ENCODE data around the gene PSME1.
A peak's percentile ranks its signal among the peaks of the same experiment; 100 is the strongest.

PSME1 gene

GRCh38 chr14:24156840-24157239, 20.8 kb downstream of the PSME1 start:
- Histone ChIP-seq H3K27me3 (ENCODE audit: insufficient read depth, low read depth) (no peaks in the 10 kb centered on the region), H3K4me2 (no peak overlapping the region), H3K4me1 (ENCODE audit: low read depth, poor library complexity, severe bottlenecking) (peaks cover 11% of the 10 kb centered on the region), H3K9ac (no peak overlapping the region), H3K4me3 (IDR thresholded peaks at IDR 0.05; ENCODE audit: insufficient read depth, low read depth, low read length) (no peak overlapping the region), H3K36me3 (ENCODE audit: insufficient read depth) (no peaks in the 10 kb centered on the region), H3K27ac (no peak overlapping the region), H3K79me2 (ENCODE audit: insufficient read depth, low read depth) (no peaks in the 10 kb centered on the region), H4K20me1 (ENCODE audit: insufficient read depth) (no peaks in the 10 kb centered on the region), H2AFZ (ENCODE audit: low read depth) (no peak overlapping the region)
- TF ChIP-seq, protein P1, sequence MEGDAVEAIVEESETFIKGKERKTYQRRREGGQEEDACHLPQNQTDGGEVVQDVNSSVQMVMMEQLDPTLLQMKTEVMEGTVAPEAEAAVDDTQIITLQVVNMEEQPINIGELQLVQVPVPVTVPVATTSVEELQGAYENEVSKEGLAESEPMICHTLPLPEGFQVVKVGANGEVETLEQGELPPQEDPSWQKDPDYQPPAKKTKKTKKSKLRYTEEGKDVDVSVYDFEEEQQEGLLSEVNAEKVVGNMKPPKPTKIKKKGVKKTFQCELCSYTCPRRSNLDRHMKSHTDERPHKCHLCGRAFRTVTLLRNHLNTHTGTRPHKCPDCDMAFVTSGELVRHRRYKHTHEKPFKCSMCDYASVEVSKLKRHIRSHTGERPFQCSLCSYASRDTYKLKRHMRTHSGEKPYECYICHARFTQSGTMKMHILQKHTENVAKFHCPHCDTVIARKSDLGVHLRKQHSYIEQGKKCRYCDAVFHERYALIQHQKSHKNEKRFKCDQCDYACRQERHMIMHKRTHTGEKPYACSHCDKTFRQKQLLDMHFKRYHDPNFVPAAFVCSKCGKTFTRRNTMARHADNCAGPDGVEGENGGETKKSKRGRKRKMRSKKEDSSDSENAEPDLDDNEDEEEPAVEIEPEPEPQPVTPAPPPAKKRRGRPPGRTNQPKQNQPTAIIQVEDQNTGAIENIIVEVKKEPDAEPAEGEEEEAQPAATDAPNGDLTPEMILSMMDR (conservative IDR thresholded peaks at IDR 0.05; ENCODE audit: low read depth, low read length) = no peak

DNA sequence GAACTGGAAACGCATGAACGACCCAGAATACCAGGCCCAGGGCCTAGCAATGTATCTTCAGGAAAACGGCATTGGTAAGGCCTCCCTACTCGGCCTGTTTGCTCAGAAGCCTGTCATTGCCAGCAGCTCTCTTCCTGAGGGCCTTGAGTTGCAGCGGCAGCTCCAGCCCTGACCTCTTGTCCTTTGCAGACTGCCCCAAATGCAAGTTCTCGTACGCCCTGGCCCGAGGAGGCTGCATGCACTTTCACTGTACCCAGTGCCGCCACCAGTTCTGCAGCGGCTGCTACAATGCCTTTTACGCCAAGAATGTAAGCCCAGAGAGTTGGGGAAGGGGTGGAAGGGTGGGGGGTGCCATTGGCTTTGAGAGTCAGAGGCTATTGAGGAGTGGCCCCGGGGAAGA, 21.3 kb downstream of the PSME1 start:
- H4K20me1 ChIP-seq (ENCODE audit: insufficient read depth) = no peaks in the 10 kb centered on the region
- no peak overlapping the region for H2AFZ ChIP-seq (ENCODE audit: low read depth)
- H3K36me3 ChIP-seq (ENCODE audit: insufficient read depth) = no peaks in the 10 kb centered on the region
- H3K27ac ChIP-seq = no peak overlapping the region
- H3K4me3 ChIP-seq (IDR thresholded peaks at IDR 0.05; ENCODE audit: insufficient read depth, low read depth, low read length) = no peak overlapping the region
- H3K27me3 ChIP-seq (ENCODE audit: insufficient read depth, low read depth) = no peaks in the 10 kb centered on the region
- H3K4me1 ChIP-seq (ENCODE audit: low read depth, poor library complexity, severe bottlenecking) = peaks cover 14% of the 10 kb centered on the region
- H3K9ac ChIP-seq = no peak overlapping the region
- H3K79me2 ChIP-seq (ENCODE audit: insufficient read depth, low read depth) = no peaks in the 10 kb centered on the region
- no peak overlapping the region for H3K4me2 ChIP-seq
- TF ChIP-seq, protein P1 (conservative IDR thresholded peaks at IDR 0.05; ENCODE audit: low read depth, low read length) = no peak

- Histone ChIP-seq H4K20me1 (ENCODE audit: insufficient read depth) (no peaks in the 10 kb centered on the region), H3K36me3 (ENCODE audit: insufficient read depth) (no peaks in the 10 kb centered on the region), H3K4me2 (no peak overlapping the region), H3K9ac (no peak overlapping the region), H3K27me3 (ENCODE audit: insufficient read depth, low read depth) (no peaks in the 10 kb centered on the region), H2AFZ (ENCODE audit: low read depth) (no peak overlapping the region), H3K27ac (no peak overlapping the region), H3K4me3 (IDR thresholded peaks at IDR 0.05; ENCODE audit: insufficient read depth, low read depth, low read length) (no peak overlapping the region), H3K79me2 (ENCODE audit: insufficient read depth, low read depth) (no peaks in the 10 kb centered on the region), H3K4me1 (ENCODE audit: low read depth, poor library complexity, severe bottlenecking) (peaks cover 14% of the 10 kb centered on the region)
- TF ChIP-seq, protein P1 (conservative IDR thresholded peaks at IDR 0.05; ENCODE audit: low read depth, low read length) = no peak
Observed at GRCh38 chr14:24159777-24160498, 23.9 kb downstream of the PSME1 start.

- Histone ChIP-seq H3K4me1 (ENCODE audit: low read depth, poor library complexity, severe bottlenecking) (peaks cover 14% of the 10 kb centered on the region), H3K36me3 (ENCODE audit: insufficient read depth) (no peaks in the 10 kb centered on the region), H3K4me2 (0 out of 2 replicates have a peak overlapping the region, but pooled peaks have one; percentile 36), H3K27ac (no peak overlapping the region), H2AFZ (ENCODE audit: low read depth) (no peak overlapping the region), H3K79me2 (ENCODE audit: insufficient read depth, low read depth) (no peaks in the 10 kb centered on the region), H3K9ac (no peak overlapping the region), H4K20me1 (ENCODE audit: insufficient read depth) (no peaks in the 10 kb centered on the region), H3K4me3 (IDR thresholded peaks at IDR 0.05; ENCODE audit: insufficient read depth, low read depth, low read length) (no peak overlapping the region), H3K27me3 (ENCODE audit: insufficient read depth, low read depth) (no peaks in the 10 kb centered on the region)
- TF ChIP-seq, protein P1 (conservative IDR thresholded peaks at IDR 0.05; ENCODE audit: low read depth, low read length) = no peak
Observed at GRCh38 chr14:24160499-24160849, 24.5 kb downstream of the PSME1 start.
